WTC11 (cell line): ENCODE measurements around the gene DENND1B. TPM values are rescaled to one million over a fixed set of nuclear protein-coding genes. Genes with fewer than 3 reads are reported as not detected.

Experiments
- ATAC-seq: fragments of 200-7000 bp; cut with Tn5 transposase; 2 replicates; pipeline ENCODE4 v1.10.0; 2021; ENCODE audit warnings: mild to moderate bottlenecking, moderate library complexity
- CTCF ChIA-PET: fragments of 300-600 bp; sonication (Branson Sonifier 250); formaldehyde crosslinking; loops from one replicate; lab custom pipeline; 2021; ENCODE audit warnings: antibody characterized with exemption; lab: Charles Lee
- POLR2A ChIA-PET: fragments of 350-600 bp; sonication (Branson Sonifier 250); formaldehyde crosslinking; loops from one replicate; lab custom pipeline; 2021; ENCODE audit warnings: antibody characterized with exemption; lab: Charles Lee
- DNase-seq: peaks from one replicate; pipeline ENCODE4 v3.0.0; 2021; ENCODE audit warnings: low spot score
- H3K27ac Mint-ChIP-seq: 2 replicates; pipeline ENCODE4 v1.8.0; 2021; ENCODE audit warnings: mixed read lengths
- H3K27me3 Mint-ChIP-seq: 2 replicates; pipeline ENCODE4 v1.8.0; 2021; ENCODE audit warnings: low read depth, mild to moderate bottlenecking, moderate library complexity, mixed read lengths
- H3K36me3 Mint-ChIP-seq: 2 replicates; pipeline ENCODE4 v1.8.0; 2021; ENCODE audit warnings: mixed read lengths
- H3K4me1 Mint-ChIP-seq: 2 replicates; pipeline ENCODE4 v1.8.0; 2022; ENCODE audit warnings: mixed read lengths
- H3K4me3 Mint-ChIP-seq: 2 replicates; pipeline ENCODE4 v1.8.0; 2021; ENCODE audit warnings: mild to moderate bottlenecking, moderate library complexity, mixed read lengths
- H3K9me3 Mint-ChIP-seq: 2 replicates; pipeline ENCODE4 v1.8.0; 2021; ENCODE audit warnings: mixed read lengths
- CREB1 ChIP-seq: sonication (generic); formaldehyde crosslinking; IDR thresholded peaks from 2 replicates; pipeline ENCODE4 v1.8.0; 2023; ENCODE audit warnings: mild to moderate bottlenecking, missing genetic modification reagents
- ETV6 ChIP-seq: sonication (generic); formaldehyde crosslinking; IDR thresholded peaks from 2 replicates; pipeline ENCODE4 v1.8.1; 2022; ENCODE audit warnings: mild to moderate bottlenecking, missing genetic modification reagents
- FOXP1 ChIP-seq: sonication (generic); formaldehyde crosslinking; IDR thresholded peaks from 2 replicates; pipeline ENCODE4 v1.8.0; 2022; ENCODE audit warnings: missing genetic modification reagents, mild to moderate bottlenecking, moderate library complexity, borderline replicate concordance
- GRHL2 ChIP-seq: fragments of 250-450 bp; sonication (Bioruptor Pico); IDR thresholded peaks from 2 replicates; pipeline ENCODE4 v1.8.0; 2022; ENCODE audit warnings: mild to moderate bottlenecking, moderate library complexity; ENCODE audit not compliant: insufficient replicate concordance, severe bottlenecking
- HMGXB4 ChIP-seq: sonication (generic); formaldehyde crosslinking; IDR thresholded peaks from 2 replicates; pipeline ENCODE4 v1.8.1; 2023; ENCODE audit warnings: mild to moderate bottlenecking, moderate library complexity, missing genetic modification reagents
- MXD4 ChIP-seq: fragments of 250-450 bp; sonication (Bioruptor Pico); IDR thresholded peaks from 2 replicates; pipeline ENCODE4 v1.8.0; 2021; ENCODE audit warnings: mild to moderate bottlenecking, moderate library complexity, borderline replicate concordance
- NFATC4 ChIP-seq: fragments of 250-450 bp; sonication (Bioruptor Pico); IDR thresholded peaks from 2 replicates; pipeline ENCODE4 v1.9.0; 2021; ENCODE audit warnings: mild to moderate bottlenecking
- TCF7 ChIP-seq: sonication (generic); formaldehyde crosslinking; IDR thresholded peaks from 2 replicates; pipeline ENCODE4 v1.8.0; 2022; ENCODE audit warnings: mild to moderate bottlenecking, low read depth, missing genetic modification reagents, moderate library complexity
- ZMAT4 ChIP-seq: fragments of 250-450 bp; sonication (Bioruptor Pico); IDR thresholded peaks from 2 replicates; pipeline ENCODE4 v1.9.0; 2021; ENCODE audit warnings: mild to moderate bottlenecking
- ZNF121 ChIP-seq: sonication (generic); formaldehyde crosslinking; IDR thresholded peaks from 2 replicates; pipeline ENCODE4 v1.8.0; 2023; ENCODE audit warnings: missing genetic modification reagents
- ZNF281 ChIP-seq: sonication (generic); formaldehyde crosslinking; IDR thresholded peaks from 2 replicates; pipeline ENCODE4 v1.8.0; 2023; ENCODE audit warnings: mild to moderate bottlenecking, missing genetic modification reagents
- ZNF671 ChIP-seq: fragments of 250-450 bp; sonication (Bioruptor Pico); IDR thresholded peaks from 2 replicates; pipeline ENCODE4 v1.8.0; 2021; ENCODE audit warnings: mild to moderate bottlenecking
- total RNA-seq: library from RNA; stranded (reverse); gene quantifications from 3 replicates; pipeline ENCODE4 v1.2.3, GENCODE V29; 2021
- TF ChIP-seq, protein P1 (sequence below): sonication (generic); formaldehyde crosslinking; conservative IDR thresholded peaks from 2 replicates; pipeline ENCODE4 v1.8.1; 2022; ENCODE audit warnings: mild to moderate bottlenecking, missing genetic modification reagents

Gene DENND1B
- total RNA-seq, 1 experiment from 2014 or later: 4.3 TPM

DNA sequence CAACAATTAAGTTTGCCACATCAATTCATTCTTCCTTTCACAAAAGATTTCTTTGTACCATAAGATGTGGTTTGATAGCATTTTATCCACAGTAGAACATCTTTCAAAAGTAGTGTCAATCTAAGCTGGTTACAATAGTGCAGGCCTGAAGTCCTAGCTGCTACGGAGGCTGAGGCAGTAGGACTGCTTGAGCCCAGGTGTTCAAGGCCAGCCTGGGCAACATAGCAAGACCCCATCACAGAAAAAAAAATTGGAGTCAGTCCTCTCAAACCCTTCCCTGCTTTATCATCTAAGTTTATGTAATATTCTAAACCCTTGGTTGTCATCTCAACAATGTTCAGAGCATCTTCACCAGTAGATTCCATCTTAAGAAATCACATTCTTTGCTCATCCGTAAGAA is 31.7 kb downstream of the DENND1B start:
- ATAC-seq: no peak
- H3K9me3 Mint-ChIP-seq: peaks cover 16% of the 10 kb centered on the region
- peaks cover 10% of the 10 kb centered on the region for H3K36me3 Mint-ChIP-seq
- peaks cover 4% of the 10 kb centered on the region; the same call in 1 of the 2 replicates for H3K4me1 Mint-ChIP-seq
- CTCF ChIA-PET: no interaction called here
- H3K27ac Mint-ChIP-seq: no peak overlapping the region
- H3K4me3 Mint-ChIP-seq: no peak overlapping the region
- no peaks in the 10 kb centered on the region for H3K27me3 Mint-ChIP-seq
- POLR2A ChIA-PET: no interaction called here
- DNase-seq: no peak
- TF ChIP-seq ETV6 (CRISPR knock-in tag): no peak
- peak; percentile 68; the same call in 1 of the 2 replicates for TF ChIP-seq ZNF121 (CRISPR knock-in tag)

DNA sequence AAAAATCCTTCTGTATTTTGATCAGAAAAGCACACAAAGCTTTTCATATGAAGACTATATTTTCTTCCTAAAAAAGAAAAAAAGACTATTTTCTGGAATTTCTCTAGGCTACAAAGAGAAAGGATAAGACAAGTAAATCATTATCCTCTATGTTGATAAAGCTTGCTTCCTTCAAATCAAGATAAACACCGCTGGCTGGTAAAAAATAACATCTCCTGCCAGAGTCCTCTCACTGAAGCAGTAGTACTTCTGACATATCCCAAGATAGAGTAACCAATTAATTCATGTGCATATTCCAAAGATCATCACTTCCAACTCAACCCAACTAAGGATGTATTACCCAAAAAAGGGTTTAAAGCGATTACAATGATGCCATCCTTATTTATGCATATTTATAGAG is 34.3 kb downstream of the DENND1B start:
- ChIA-PET POLR2A (no interaction called here), CTCF (no interaction called here)
- H3K4me3 Mint-ChIP-seq: no peak overlapping the region
- TF ChIP-seq CREB1 (CRISPR knock-in tag) (no peak), TCF7 (no peak), GRHL2 (CRISPR knock-in tag) (no peak), FOXP1 (CRISPR knock-in tag) (no peak), ZMAT4 (CRISPR knock-in tag) (no peak), ZNF671 (CRISPR knock-in tag) (no peak)
- ATAC-seq: no peak
- peaks cover 10% of the 10 kb centered on the region for H3K36me3 Mint-ChIP-seq
- H3K27ac Mint-ChIP-seq: no peak overlapping the region
- H3K9me3 Mint-ChIP-seq: peaks cover 16% of the 10 kb centered on the region
- no peaks in the 10 kb centered on the region for H3K27me3 Mint-ChIP-seq
- H3K4me1 Mint-ChIP-seq: peaks cover 19% of the 10 kb centered on the region
- no peak for DNase-seq

- no peak for TF ChIP-seq HMGXB4 (CRISPR knock-in tag)
- no peak for TF ChIP-seq ZNF281 (CRISPR knock-in tag)
- TF ChIP-seq NFATC4 (CRISPR knock-in tag): no peak
- TF ChIP-seq, protein P1, sequence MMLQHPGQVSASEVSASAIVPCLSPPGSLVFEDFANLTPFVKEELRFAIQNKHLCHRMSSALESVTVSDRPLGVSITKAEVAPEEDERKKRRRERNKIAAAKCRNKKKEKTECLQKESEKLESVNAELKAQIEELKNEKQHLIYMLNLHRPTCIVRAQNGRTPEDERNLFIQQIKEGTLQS: no peak
- ATAC-seq: no peak
- CTCF ChIA-PET: no interaction called here
Observed at GRCh38 chr1:197738927-197739326, 36.4 kb downstream of the DENND1B start.

GRCh38 chr1:197737916-197738315 is 37.4 kb downstream of the DENND1B start:
- Mint-ChIP-seq H3K36me3 (no peaks in the 10 kb centered on the region), H3K4me3 (no peak overlapping the region)
- no peak for TF ChIP-seq MXD4 (CRISPR knock-in tag)
- TF ChIP-seq, all 79 proteins: peak for 0
- ATAC-seq (no peak), DNase-seq (no peak)
- CTCF ChIA-PET: interaction anchor here (1.6 kb wide), 1 partner anchor 132 kb away, joined by 4 read pairs; no protein-coding TSS in a partner anchor
- no peaks in the 10 kb centered on the region for H3K9me3 Mint-ChIP-seq
- POLR2A ChIA-PET: interaction anchor here (0.6 kb wide), 1 partner anchor 23 kb away, joined by 7 read pairs; no protein-coding TSS in a partner anchor
- H3K27me3 Mint-ChIP-seq: no peaks in the 10 kb centered on the region
- H3K4me1 Mint-ChIP-seq: peaks cover 26% of the 10 kb centered on the region
- H3K27ac Mint-ChIP-seq: no peak overlapping the region

More at GRCh38 chr1:197738927-197739326, 36.4 kb downstream of the DENND1B start:
- Mint-ChIP-seq H3K4me3 (no peak overlapping the region), H3K36me3 (peaks cover 4% of the 10 kb centered on the region; the same call in 1 of the 2 replicates), H3K27me3 (no peaks in the 10 kb centered on the region), H3K9me3 (peaks cover 5% of the 10 kb centered on the region), H3K4me1 (peaks cover 21% of the 10 kb centered on the region), H3K27ac (no peak overlapping the region)
- no peak for DNase-seq
- POLR2A ChIA-PET: no interaction called here
